Sciatic nerve (tissue), 2 donors: Measurements from ENCODE around the gene ACOXL. TPM values are rescaled to one million over a fixed set of nuclear protein-coding genes. Genes with fewer than 3 reads are reported as not detected.
A peak's percentile ranks its signal among the peaks of the same experiment; 100 is the strongest.
"Not testable (repeated sequence)": the region's sequence is repeated elsewhere in the genome, so short reads cannot be mapped to it uniquely, and the experiment has no call there.

Source experiments
- ATAC-seq: fragments of 200-7000 bp; cut with Tn5 transposase; one replicate; pipeline ENCODE4 v1.9.1; 2020; ENCODE audit warnings: mild to moderate bottlenecking, moderate library complexity
- DNase-seq: peaks from one replicate; pipeline ENCODE4 v3.0.0-alpha.2; 2020; ENCODE audit warnings: low spot score
- intact Hi-C: fragments of 100-400 bp; cut with DNase I; formaldehyde crosslinking; loops from one replicate; pipeline ENCODE4 v1.14.2; 2022
- total RNA-seq: library from RNA; stranded (reverse); fragmentation: NEBNext Ultra II Directional; extraction: Animal tissue kit (Norgen Biotek cat#: 25700); gene quantifications from one replicate; pipeline ENCODE4 v1.2.1, GENCODE V29; 2021
- donor health status: DM: no; HTN: no; CAD: no.
- donor health status: DM: no; HTN: no; CAD: no.

ACOXL gene
- total RNA-seq, 1 donor from 2014 or later, result not detected

- intact Hi-C loops, result no loop called here
- ATAC-seq (no peak), DNase-seq (no peak)
Observed at GRCh38 chr2:111031546-111032478, 299.4 kb downstream of the ACOXL start.

GRCh38 chr2:111032721-111033429 lies 300.5 kb downstream of the ACOXL start:
- DNase-seq (no peak), ATAC-seq (no peak)
- intact Hi-C loops, result no loop called here

- ATAC-seq (no peak), DNase-seq (no peak)
- intact Hi-C loops, result no loop called here
Observed at GRCh38 chr2:111034146-111034545, 301.8 kb downstream of the ACOXL start.

- ATAC-seq, result no peak
- DNase-seq, result no peak
- intact Hi-C loops, result no loop called here
Observed at GRCh38 chr2:111034606-111035005, 302.2 kb downstream of the ACOXL start.

GRCh38 chr2:111035830-111036441 lies 303.6 kb downstream of the ACOXL start:
- DNase-seq, result no peak
- ATAC-seq, result no peak
- intact Hi-C loops, result no loop called here

- ATAC-seq (no peak), DNase-seq (no peak)
- intact Hi-C loops, result no loop called here
Observed at GRCh38 chr2:111037128-111037527, 304.8 kb downstream of the ACOXL start.

- intact Hi-C loops, result no loop called here
- DNase-seq (no peak), ATAC-seq (no peak)
Observed at GRCh38 chr2:111039628-111040383, 307.4 kb downstream of the ACOXL start.

- intact Hi-C loops, result no loop called here
- DNase-seq (no peak), ATAC-seq (no peak)
Observed at GRCh38 chr2:111041398-111042202, 309.2 kb downstream of the ACOXL start.

- no peak for ATAC-seq
- intact Hi-C loops, result no loop called here
- no peak for DNase-seq
Observed at GRCh38 chr2:111042261-111042660, 309.9 kb downstream of the ACOXL start.

GRCh38 chr2:111042772-111043771 lies 310.7 kb downstream of the ACOXL start:
- no peak for DNase-seq
- intact Hi-C loops, result no loop called here
- no peak for ATAC-seq

GRCh38 chr2:111044066-111044465 lies 311.7 kb downstream of the ACOXL start:
- intact Hi-C loops, result no loop called here
- no peak for DNase-seq
- ATAC-seq, result no peak

- DNase-seq, ATAC-seq, intact Hi-C loops: not testable (repeated sequence)
Observed at GRCh38 chr2:111045236-111045635, 312.9 kb downstream of the ACOXL start.

GRCh38 chr2:111045771-111046444 lies 313.5 kb downstream of the ACOXL start:
- intact Hi-C loops, result no loop called here

GRCh38 chr2:111046670-111047069 lies 314.3 kb downstream of the ACOXL start:
- ATAC-seq (no peak), DNase-seq (no peak)

More at GRCh38 chr2:111045771-111046444, 313.5 kb downstream of the ACOXL start:
- DNase-seq (no peak), ATAC-seq (peak; percentile 17)

GRCh38 chr2:111048856-111049768 lies 316.7 kb downstream of the ACOXL start:
- intact Hi-C loops, result no loop called here
- DNase-seq (no peak), ATAC-seq (no peak)

More at GRCh38 chr2:111046670-111047069, 314.3 kb downstream of the ACOXL start:
- intact Hi-C loops, result no loop called here
